GM23338 (cell line): ENCODE data around the gene ZSCAN2. TPM values are rescaled to one million over a fixed set of nuclear protein-coding genes. Genes with fewer than 3 reads are reported as not detected.
A peak's percentile ranks its signal among the peaks of the same experiment; 100 is the strongest.

Source experiments
- ATAC-seq: fragments of 200-7000 bp; cut with Tn5 transposase; 3 replicates; pipeline ENCODE4 v1.9.1; 2020
- DNase-seq: peaks from one replicate; pipeline ENCODE4 v3.0.0-alpha.2; 2015; ENCODE audit warnings: low spot score
- H2AFZ ChIP-seq: fragments of 200-600 bp; sonication (generic); 2 replicates; pipeline ENCODE4 v1.8.0; 2016; ENCODE audit warnings: antibody characterized with exemption, mild to moderate bottlenecking, moderate library complexity
- H3F3A ChIP-seq: fragments of 200-600 bp; sonication (generic); replicated peaks from 2 replicates; pipeline ENCODE4 v1.8.0; 2017; ENCODE audit warnings: antibody characterized with exemption, mixed run types, low read depth
- H3K27ac ChIP-seq: fragments of 200-600 bp; sonication (generic); 2 replicates; pipeline ENCODE4 v1.6.1; 2016; ENCODE audit warnings: low read depth
- H3K27me3 ChIP-seq: fragments of 200-600 bp; sonication (generic); 2 replicates; pipeline ENCODE4 v1.8.0; 2016; ENCODE audit warnings: mild to moderate bottlenecking, mixed run types, moderate library complexity; ENCODE audit not compliant: insufficient read depth
- H3K36me3 ChIP-seq: fragments of 200-600 bp; sonication (generic); 2 replicates; pipeline ENCODE4 v1.8.0; 2016; ENCODE audit warnings: mild to moderate bottlenecking; ENCODE audit not compliant: insufficient read depth
- H3K4me1 ChIP-seq: fragments of 200-600 bp; sonication (generic); 2 replicates; pipeline ENCODE4 v1.8.0; 2016; ENCODE audit warnings: mild to moderate bottlenecking, moderate library complexity; ENCODE audit not compliant: insufficient read depth
- H3K4me2 ChIP-seq: fragments of 200-600 bp; sonication (generic); 2 replicates; pipeline ENCODE4 v1.7.1; 2017; ENCODE audit warnings: mixed run types
- H3K4me3 ChIP-seq: fragments of 200-600 bp; sonication (generic); 2 replicates; pipeline ENCODE4 v1.6.1; 2016; ENCODE audit warnings: mixed run types
- H3K79me2 ChIP-seq: fragments of 200-600 bp; sonication (generic); replicated peaks from 2 replicates; pipeline ENCODE4 v1.8.0; 2017; ENCODE audit warnings: mild to moderate bottlenecking; ENCODE audit not compliant: insufficient read depth
- H3K9me2 ChIP-seq: fragments of 200-600 bp; sonication (generic); 2 replicates; pipeline ENCODE4 v1.8.0; 2017; ENCODE audit not compliant: insufficient read depth
- H4K20me1 ChIP-seq: fragments of 200-600 bp; sonication (generic); replicated peaks from 2 replicates; pipeline ENCODE4 v1.8.0; 2017; ENCODE audit warnings: mild to moderate bottlenecking; ENCODE audit not compliant: insufficient read depth
- H3K27ac Mint-ChIP-seq: 2 replicates; pipeline ENCODE4 v1.8.0; 2020; ENCODE audit warnings: inconsistent platforms, mild to moderate bottlenecking, moderate library complexity, mixed read lengths
- H3K27me3 Mint-ChIP-seq: 3 replicates; pipeline ENCODE4 v1.8.0; 2022; ENCODE audit warnings: low read depth, mild to moderate bottlenecking, moderate library complexity, mixed read lengths, inconsistent platforms; ENCODE audit not compliant: insufficient read depth, poor library complexity
- H3K36me3 Mint-ChIP-seq: 3 replicates; pipeline ENCODE4 v1.8.0; 2021; ENCODE audit warnings: low read depth, mild to moderate bottlenecking, inconsistent platforms, moderate library complexity, mixed read lengths
- H3K4me1 Mint-ChIP-seq: 3 replicates; pipeline ENCODE4 v1.8.0; 2020; ENCODE audit warnings: mild to moderate bottlenecking, inconsistent platforms, mixed read lengths
- H3K4me3 Mint-ChIP-seq: 3 replicates; pipeline ENCODE4 v1.8.0; 2021; ENCODE audit warnings: moderate library complexity, mild to moderate bottlenecking, inconsistent platforms, mixed read lengths
- H3K9me3 Mint-ChIP-seq: 3 replicates; pipeline ENCODE4 v1.8.0; 2020; ENCODE audit warnings: moderate library complexity, mild to moderate bottlenecking, inconsistent platforms, mixed read lengths
- CREB1 ChIP-seq: fragments of 250-450 bp; sonication (Bioruptor Pico); IDR thresholded peaks from 2 replicates; pipeline ENCODE4 v1.5.0; 2020; ENCODE audit warnings: low read depth, mild to moderate bottlenecking, moderate library complexity
- EZH2 ChIP-seq: fragments of 200-600 bp; sonication (generic); IDR thresholded peaks from one replicate; pipeline ENCODE4 v1.8.0; 2017; ENCODE audit warnings: antibody characterized with exemption, mild to moderate bottlenecking, low read depth; ENCODE audit not compliant: unreplicated experiment
- EZH2phosphoT487 ChIP-seq: fragments of 200-600 bp; sonication (generic); IDR thresholded peaks from one replicate; pipeline ENCODE4 v1.8.1; 2018; ENCODE audit warnings: antibody characterized with exemption; ENCODE audit not compliant: unreplicated experiment
- NANOG ChIP-seq: IDR thresholded peaks from 2 replicates; pipeline ENCODE4 v1.6.1; 2016; ENCODE audit warnings: antibody characterized with exemption, borderline replicate concordance
- STAT1 ChIP-seq: IDR thresholded peaks from one replicate; pipeline ENCODE4 v1.6.1; 2016; ENCODE audit warnings: antibody characterized with exemption; ENCODE audit not compliant: unreplicated experiment
- ZNF114 ChIP-seq: fragments of 250-450 bp; sonication (Bioruptor Pico); IDR thresholded peaks from 2 replicates; pipeline ENCODE4 v1.5.0; 2020; ENCODE audit warnings: mild to moderate bottlenecking, moderate library complexity
- ZNF331 ChIP-seq: fragments of 250-450 bp; sonication (Bioruptor Pico); IDR thresholded peaks from 2 replicates; pipeline ENCODE4 v1.5.0; 2020; ENCODE audit warnings: low read depth, mild to moderate bottlenecking, moderate library complexity
- polyA plus RNA-seq: library from polyadenylated mRNA; unstranded; fragments of >200 nt; fragmentation: Nextera tagmentation; extraction: Ambion mirVana; gene quantifications from 2 replicates; pipeline ENCODE4 v1.2.1, GENCODE V29; 2016
- total RNA-seq: library from RNA; depleted of rRNA; stranded (reverse); fragments of >200 nt; shearing (Covaris generic); gene quantifications from 2 replicates; pipeline ENCODE4 v1.2.3, GENCODE V29; 2014
- TF ChIP-seq, protein P1 (sequence below): IDR thresholded peaks from one replicate; pipeline ENCODE4 v1.6.1; 2018; ENCODE audit warnings: antibody characterized with exemption; ENCODE audit not compliant: unreplicated experiment
- TF ChIP-seq, protein P2 (sequence below), 2 experiments: fragments of 200-600 bp in 1 of 2; sonication (generic) in 1 of 2; conservative IDR thresholded peaks; 2 replicates each; pipeline versions ENCODE4 v1.5.1 to v1.6.1; 2016 to 2017; ENCODE audit warnings: antibody characterized with exemption in 2 of 2, low read depth in 2 of 2, mild to moderate bottlenecking in 2 of 2, moderate library complexity in 1 of 2
- TF ChIP-seq, protein P3 (sequence below): IDR thresholded peaks from 2 replicates; pipeline ENCODE4 v1.6.1; 2016; ENCODE audit warnings: antibody characterized with exemption
- TF ChIP-seq, protein P4 (sequence below): fragments of 250-450 bp; sonication (Bioruptor Pico); IDR thresholded peaks from 2 replicates; pipeline ENCODE4 v1.5.0; 2020; ENCODE audit warnings: mild to moderate bottlenecking, moderate library complexity

ZSCAN2 gene
- total and polyA plus RNA-seq, 2 experiments from 2014 or later = 45.8 to 63.9 TPM

DNA sequence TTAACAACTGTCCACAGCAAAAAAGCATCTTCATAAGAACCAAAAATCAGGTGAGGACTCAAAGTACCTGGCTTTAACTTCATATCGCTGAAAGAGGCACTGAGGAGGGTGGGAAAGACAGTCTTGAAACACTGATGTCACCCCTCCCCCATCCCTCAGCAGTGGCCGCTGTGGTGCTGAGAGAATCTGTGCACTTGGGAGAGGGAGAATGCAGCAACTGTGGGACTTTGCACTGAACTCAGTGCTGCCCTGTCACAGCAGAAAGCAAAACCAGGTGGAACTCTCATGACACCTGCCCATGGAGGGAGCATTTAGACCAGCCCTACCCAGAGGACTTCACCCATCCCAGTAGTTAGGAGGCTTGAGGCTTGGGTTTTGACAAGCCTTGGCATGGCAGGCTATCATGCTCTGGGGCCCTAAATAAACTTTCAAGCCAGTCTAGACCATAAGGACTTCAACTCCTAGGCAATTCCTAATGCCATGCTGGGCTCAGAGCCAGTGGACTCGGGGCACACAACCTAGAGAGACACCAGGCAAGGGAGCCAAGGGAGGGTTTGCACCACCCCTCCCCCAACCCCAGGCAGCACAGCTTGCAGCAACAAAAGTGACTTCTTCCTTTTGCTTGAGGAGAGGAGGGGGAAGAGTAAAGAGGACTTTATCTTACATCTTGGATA is 6.1 kb upstream of the ZSCAN2 start:
- H3K27ac ChIP-seq = no peak overlapping the region
- Mint-ChIP-seq H3K27me3 (peaks cover 27% of the 10 kb centered on the region), H3K9me3 (peaks cover 26% of the 10 kb centered on the region), H3K4me3 (no peak overlapping the region), H3K27ac (no peak overlapping the region), H3K36me3 (peaks cover 23% of the 10 kb centered on the region), H3K4me1 (peaks cover 32% of the 10 kb centered on the region)
- peaks cover 8% of the 10 kb centered on the region; the same call in 1 of the 2 replicates for H3K4me1 ChIP-seq
- no peaks in the 10 kb centered on the region for H3K79me2 ChIP-seq
- TF ChIP-seq NANOG = no peak
- TF ChIP-seq, protein P1, sequence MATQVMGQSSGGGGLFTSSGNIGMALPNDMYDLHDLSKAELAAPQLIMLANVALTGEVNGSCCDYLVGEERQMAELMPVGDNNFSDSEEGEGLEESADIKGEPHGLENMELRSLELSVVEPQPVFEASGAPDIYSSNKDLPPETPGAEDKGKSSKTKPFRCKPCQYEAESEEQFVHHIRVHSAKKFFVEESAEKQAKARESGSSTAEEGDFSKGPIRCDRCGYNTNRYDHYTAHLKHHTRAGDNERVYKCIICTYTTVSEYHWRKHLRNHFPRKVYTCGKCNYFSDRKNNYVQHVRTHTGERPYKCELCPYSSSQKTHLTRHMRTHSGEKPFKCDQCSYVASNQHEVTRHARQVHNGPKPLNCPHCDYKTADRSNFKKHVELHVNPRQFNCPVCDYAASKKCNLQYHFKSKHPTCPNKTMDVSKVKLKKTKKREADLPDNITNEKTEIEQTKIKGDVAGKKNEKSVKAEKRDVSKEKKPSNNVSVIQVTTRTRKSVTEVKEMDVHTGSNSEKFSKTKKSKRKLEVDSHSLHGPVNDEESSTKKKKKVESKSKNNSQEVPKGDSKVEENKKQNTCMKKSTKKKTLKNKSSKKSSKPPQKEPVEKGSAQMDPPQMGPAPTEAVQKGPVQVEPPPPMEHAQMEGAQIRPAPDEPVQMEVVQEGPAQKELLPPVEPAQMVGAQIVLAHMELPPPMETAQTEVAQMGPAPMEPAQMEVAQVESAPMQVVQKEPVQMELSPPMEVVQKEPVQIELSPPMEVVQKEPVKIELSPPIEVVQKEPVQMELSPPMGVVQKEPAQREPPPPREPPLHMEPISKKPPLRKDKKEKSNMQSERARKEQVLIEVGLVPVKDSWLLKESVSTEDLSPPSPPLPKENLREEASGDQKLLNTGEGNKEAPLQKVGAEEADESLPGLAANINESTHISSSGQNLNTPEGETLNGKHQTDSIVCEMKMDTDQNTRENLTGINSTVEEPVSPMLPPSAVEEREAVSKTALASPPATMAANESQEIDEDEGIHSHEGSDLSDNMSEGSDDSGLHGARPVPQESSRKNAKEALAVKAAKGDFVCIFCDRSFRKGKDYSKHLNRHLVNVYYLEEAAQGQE = no peak
- TF ChIP-seq ZNF114 (CRISPR knock-in tag) = no peak
- TF ChIP-seq ZNF331 (CRISPR knock-in tag) = no peak
- TF ChIP-seq STAT1 = no peak
- TF ChIP-seq, protein P2, sequence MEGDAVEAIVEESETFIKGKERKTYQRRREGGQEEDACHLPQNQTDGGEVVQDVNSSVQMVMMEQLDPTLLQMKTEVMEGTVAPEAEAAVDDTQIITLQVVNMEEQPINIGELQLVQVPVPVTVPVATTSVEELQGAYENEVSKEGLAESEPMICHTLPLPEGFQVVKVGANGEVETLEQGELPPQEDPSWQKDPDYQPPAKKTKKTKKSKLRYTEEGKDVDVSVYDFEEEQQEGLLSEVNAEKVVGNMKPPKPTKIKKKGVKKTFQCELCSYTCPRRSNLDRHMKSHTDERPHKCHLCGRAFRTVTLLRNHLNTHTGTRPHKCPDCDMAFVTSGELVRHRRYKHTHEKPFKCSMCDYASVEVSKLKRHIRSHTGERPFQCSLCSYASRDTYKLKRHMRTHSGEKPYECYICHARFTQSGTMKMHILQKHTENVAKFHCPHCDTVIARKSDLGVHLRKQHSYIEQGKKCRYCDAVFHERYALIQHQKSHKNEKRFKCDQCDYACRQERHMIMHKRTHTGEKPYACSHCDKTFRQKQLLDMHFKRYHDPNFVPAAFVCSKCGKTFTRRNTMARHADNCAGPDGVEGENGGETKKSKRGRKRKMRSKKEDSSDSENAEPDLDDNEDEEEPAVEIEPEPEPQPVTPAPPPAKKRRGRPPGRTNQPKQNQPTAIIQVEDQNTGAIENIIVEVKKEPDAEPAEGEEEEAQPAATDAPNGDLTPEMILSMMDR (conservative IDR thresholded peaks at IDR 0.05; ENCODE audit: low read depth in 2 of 2) = no peak
- TF ChIP-seq, protein P3, sequence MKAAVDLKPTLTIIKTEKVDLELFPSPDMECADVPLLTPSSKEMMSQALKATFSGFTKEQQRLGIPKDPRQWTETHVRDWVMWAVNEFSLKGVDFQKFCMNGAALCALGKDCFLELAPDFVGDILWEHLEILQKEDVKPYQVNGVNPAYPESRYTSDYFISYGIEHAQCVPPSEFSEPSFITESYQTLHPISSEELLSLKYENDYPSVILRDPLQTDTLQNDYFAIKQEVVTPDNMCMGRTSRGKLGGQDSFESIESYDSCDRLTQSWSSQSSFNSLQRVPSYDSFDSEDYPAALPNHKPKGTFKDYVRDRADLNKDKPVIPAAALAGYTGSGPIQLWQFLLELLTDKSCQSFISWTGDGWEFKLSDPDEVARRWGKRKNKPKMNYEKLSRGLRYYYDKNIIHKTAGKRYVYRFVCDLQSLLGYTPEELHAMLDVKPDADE = no peak
- no peak for TF ChIP-seq EZH2phosphoT487
- no peak for TF ChIP-seq CREB1 (CRISPR knock-in tag)
- TF ChIP-seq EZH2 = no peak
- TF ChIP-seq, protein P4, sequence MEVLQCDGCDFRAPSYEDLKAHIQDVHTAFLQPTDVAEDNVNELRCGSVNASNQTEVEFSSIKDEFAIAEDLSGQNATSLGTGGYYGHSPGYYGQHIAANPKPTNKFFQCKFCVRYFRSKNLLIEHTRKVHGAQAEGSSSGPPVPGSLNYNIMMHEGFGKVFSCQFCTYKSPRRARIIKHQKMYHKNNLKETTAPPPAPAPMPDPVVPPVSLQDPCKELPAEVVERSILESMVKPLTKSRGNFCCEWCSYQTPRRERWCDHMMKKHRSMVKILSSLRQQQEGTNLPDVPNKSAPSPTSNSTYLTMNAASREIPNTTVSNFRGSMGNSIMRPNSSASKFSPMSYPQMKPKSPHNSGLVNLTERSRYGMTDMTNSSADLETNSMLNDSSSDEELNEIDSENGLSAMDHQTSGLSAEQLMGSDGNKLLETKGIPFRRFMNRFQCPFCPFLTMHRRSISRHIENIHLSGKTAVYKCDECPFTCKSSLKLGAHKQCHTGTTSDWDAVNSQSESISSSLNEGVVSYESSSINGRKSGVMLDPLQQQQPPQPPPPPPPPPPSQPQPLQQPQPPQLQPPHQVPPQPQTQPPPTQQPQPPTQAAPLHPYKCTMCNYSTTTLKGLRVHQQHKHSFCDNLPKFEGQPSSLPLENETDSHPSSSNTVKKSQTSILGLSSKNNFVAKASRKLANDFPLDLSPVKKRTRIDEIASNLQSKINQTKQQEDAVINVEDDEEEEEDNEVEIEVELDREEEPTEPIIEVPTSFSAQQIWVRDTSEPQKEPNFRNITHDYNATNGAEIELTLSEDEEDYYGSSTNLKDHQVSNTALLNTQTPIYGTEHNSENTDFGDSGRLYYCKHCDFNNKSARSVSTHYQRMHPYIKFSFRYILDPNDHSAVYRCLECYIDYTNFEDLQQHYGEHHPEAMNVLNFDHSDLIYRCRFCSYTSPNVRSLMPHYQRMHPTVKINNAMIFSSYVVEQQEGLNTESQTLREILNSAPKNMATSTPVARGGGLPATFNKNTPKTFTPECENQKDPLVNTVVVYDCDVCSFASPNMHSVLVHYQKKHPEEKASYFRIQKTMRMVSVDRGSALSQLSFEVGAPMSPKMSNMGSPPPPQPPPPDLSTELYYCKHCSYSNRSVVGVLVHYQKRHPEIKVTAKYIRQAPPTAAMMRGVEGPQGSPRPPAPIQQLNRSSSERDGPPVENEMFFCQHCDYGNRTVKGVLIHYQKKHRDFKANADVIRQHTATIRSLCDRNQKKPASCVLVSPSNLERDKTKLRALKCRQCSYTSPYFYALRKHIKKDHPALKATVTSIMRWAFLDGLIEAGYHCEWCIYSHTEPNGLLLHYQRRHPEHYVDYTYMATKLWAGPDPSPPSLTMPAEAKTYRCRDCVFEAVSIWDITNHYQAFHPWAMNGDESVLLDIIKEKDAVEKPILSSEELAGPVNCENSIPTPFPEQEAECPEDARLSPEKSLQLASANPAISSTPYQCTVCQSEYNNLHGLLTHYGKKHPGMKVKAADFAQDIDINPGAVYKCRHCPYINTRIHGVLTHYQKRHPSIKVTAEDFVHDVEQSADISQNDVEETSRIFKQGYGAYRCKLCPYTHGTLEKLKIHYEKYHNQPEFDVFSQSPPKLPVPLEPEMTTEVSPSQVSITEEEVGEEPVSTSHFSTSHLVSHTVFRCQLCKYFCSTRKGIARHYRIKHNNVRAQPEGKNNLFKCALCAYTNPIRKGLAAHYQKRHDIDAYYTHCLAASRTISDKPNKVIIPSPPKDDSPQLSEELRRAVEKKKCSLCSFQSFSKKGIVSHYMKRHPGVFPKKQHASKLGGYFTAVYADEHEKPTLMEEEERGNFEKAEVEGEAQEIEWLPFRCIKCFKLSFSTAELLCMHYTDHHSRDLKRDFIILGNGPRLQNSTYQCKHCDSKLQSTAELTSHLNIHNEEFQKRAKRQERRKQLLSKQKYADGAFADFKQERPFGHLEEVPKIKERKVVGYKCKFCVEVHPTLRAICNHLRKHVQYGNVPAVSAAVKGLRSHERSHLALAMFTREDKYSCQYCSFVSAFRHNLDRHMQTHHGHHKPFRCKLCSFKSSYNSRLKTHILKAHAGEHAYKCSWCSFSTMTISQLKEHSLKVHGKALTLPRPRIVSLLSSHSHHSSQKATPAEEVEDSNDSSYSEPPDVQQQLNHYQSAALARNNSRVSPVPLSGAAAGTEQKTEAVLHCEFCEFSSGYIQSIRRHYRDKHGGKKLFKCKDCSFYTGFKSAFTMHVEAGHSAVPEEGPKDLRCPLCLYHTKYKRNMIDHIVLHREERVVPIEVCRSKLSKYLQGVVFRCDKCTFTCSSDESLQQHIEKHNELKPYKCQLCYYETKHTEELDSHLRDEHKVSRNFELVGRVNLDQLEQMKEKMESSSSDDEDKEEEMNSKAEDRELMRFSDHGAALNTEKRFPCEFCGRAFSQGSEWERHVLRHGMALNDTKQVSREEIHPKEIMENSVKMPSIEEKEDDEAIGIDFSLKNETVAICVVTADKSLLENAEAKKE (CRISPR knock-in tag) = no peak
- H4K20me1 ChIP-seq = no peaks in the 10 kb centered on the region
- DNase-seq = no peak
- peaks cover 7% of the 10 kb centered on the region for H3F3A ChIP-seq
- H3K36me3 ChIP-seq = no peaks in the 10 kb centered on the region
- no peak overlapping the region for H2AFZ ChIP-seq
- H3K9me2 ChIP-seq = no peaks in the 10 kb centered on the region
- no peaks in the 10 kb centered on the region for H3K27me3 ChIP-seq
- no peak overlapping the region for H3K4me3 ChIP-seq
- peak; percentile 35; the same call in 1 of the 3 replicates for ATAC-seq
- H3K4me2 ChIP-seq = peak overlapping the region; percentile 26; the same call in 1 of the 2 replicates
